Measurements from ENCODE around the gene CCNY. TPM values are rescaled to one million over a fixed set of nuclear protein-coding genes. Genes with fewer than 3 reads are reported as not detected.
"Not testable (repeated sequence)": the region's sequence is repeated elsewhere in the genome, so short reads cannot be mapped to it uniquely, and the experiment has no call there.

Gene CCNY
- total RNA-seq, 1 experiment from 2014 or later, result 62.2 TPM

DNA sequence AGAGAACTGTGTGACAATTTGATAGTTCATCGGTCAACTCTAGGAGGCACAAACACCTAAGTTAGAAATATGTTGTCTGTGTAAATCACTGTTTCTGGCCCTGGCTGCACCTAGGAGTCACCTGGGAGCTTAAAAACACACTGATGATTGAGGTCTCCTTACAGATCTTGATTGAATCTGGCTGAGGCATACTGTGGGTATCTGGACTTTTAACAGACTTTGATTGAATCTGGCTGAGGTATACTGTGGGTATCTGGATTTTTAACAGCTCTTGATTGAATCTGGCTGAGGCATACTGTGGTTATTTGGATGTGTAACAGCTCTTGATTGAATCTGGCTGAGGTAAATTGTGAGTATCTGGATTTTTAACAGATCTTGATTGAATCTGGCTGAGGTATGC is 181.9 kb downstream of the CCNY start:
- H3K9ac ChIP-seq (ENCODE audit: low read length); H3K79me2 ChIP-seq (ENCODE audit: insufficient read depth, low read length); H3K27me3 ChIP-seq (ENCODE audit: insufficient read depth, low read length); H3K4me1 ChIP-seq (ENCODE audit: control insufficient read depth in 1 of 2, insufficient read depth in 2 of 2, low read length in 2 of 2); H3K36me3 ChIP-seq (ENCODE audit: control insufficient read depth in 1 of 2, insufficient read depth in 2 of 2, low read length in 2 of 2); RAD21 ChIA-PET (ENCODE audit: low non-redundant PET in 1 of 2, low total read pairs in 2 of 2, uncharacterized antibody in 2 of 2, unreplicated experiment in 2 of 2); H3K4me2 ChIP-seq (ENCODE audit: low read length); H2AFZ ChIP-seq (ENCODE audit: low read depth, low read length, poor library complexity, severe bottlenecking); ATAC-seq; H4K20me1 ChIP-seq (ENCODE audit: insufficient read depth); CTCF ChIA-PET; BruUV-seq (replicated peaks); intact Hi-C loops (cut with micrococcal nuclease); POLR2A ChIA-PET; H3K9me3 ChIP-seq (ENCODE audit: control insufficient read depth in 1 of 2, insufficient read depth in 1 of 2, low read depth in 1 of 2, low read length in 2 of 2); H3K27ac ChIP-seq (ENCODE audit: low read depth, low read length); H3K4me3 ChIP-seq (replicated peaks in 1 of 2; ENCODE audit: low read depth in 1 of 2, low read length in 2 of 2); DNase-seq (ENCODE audit: low read depth, low spot score); H3K9me2 ChIP-seq (ENCODE audit: insufficient read depth): not testable (repeated sequence)

DNA sequence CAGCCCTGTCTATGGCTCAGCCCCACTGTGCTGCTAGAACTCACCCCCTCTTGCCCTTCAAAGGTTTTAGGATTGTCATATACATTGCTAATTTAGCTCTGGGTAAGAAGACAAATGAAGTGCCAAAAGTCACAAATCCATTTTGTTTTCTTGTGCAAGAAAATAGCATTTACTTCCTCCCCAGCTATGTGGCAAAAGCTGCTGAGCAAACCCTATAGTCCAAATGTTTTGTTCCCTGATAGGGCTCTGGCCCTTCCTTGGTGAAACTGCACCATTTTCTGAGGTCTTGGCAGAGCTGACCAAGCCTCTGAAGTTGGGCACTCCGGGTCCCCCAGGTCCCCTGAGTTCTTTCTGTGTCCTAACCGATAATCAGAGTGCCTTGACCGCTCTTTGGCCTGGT is 184.7 kb downstream of the CCNY start:
- Histone ChIP-seq H4K20me1 (ENCODE audit: insufficient read depth) (no peaks in the 10 kb centered on the region), H3K79me2 (ENCODE audit: insufficient read depth, low read length) (peaks cover 3% of the 10 kb centered on the region; the same call in 1 of the 2 replicates), H3K9me2 (ENCODE audit: insufficient read depth) (no peaks in the 10 kb centered on the region), H3K27ac (ENCODE audit: low read depth, low read length) (no peak overlapping the region), H3K4me2 (ENCODE audit: low read length) (no peak overlapping the region), H3K9me3 (ENCODE audit: control insufficient read depth in 1 of 2, insufficient read depth in 1 of 2, low read depth in 1 of 2, low read length in 2 of 2) (no peaks in the 10 kb centered on the region), H3K27me3 (ENCODE audit: insufficient read depth, low read length) (no peaks in the 10 kb centered on the region), H3K36me3 (ENCODE audit: control insufficient read depth in 1 of 2, insufficient read depth in 2 of 2, low read length in 2 of 2) (no peaks in the 10 kb centered on the region), H3K9ac (ENCODE audit: low read length) (no peak overlapping the region), H3K4me3 (replicated peaks in 1 of 2; ENCODE audit: low read depth in 1 of 2, low read length in 2 of 2) (no peak overlapping the region), H3K4me1 (ENCODE audit: control insufficient read depth in 1 of 2, insufficient read depth in 2 of 2, low read length in 2 of 2) (no peaks in the 10 kb centered on the region), H2AFZ (ENCODE audit: low read depth, low read length, poor library complexity, severe bottlenecking) (no peak overlapping the region)
- BruUV-seq (replicated peaks), result no TSS peak
- POLR2A ChIA-PET, result no interaction called here
- DNase-seq (ENCODE audit: low read depth, low spot score) (no peak), ATAC-seq (no peak)
- CTCF ChIA-PET, result no interaction called here
- intact Hi-C loops (cut with micrococcal nuclease), result no loop called here
- RAD21 ChIA-PET (ENCODE audit: low non-redundant PET in 1 of 2, low total read pairs in 2 of 2, uncharacterized antibody in 2 of 2, unreplicated experiment in 2 of 2), result no interaction called here
- TF ChIP-seq POLR2AphosphoS5 (IDR thresholded peaks at IDR 0.05; ENCODE audit: low read depth, low read length), result no peak
- TF ChIP-seq, protein P1, sequence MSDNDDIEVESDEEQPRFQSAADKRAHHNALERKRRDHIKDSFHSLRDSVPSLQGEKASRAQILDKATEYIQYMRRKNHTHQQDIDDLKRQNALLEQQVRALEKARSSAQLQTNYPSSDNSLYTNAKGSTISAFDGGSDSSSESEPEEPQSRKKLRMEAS (IDR thresholded peaks at IDR 0.05), result no peak
- TF ChIP-seq FOSL1 (IDR thresholded peaks at IDR 0.05; ENCODE audit: low read depth), result no peak
- no peak for TF ChIP-seq JUND (IDR thresholded peaks at IDR 0.05)
- no peak for TF ChIP-seq ZFX (IDR thresholded peaks at IDR 0.05)
- TF ChIP-seq CEBPB (IDR thresholded peaks at IDR 0.05; ENCODE audit: low read depth), result no peak
- TF ChIP-seq YY1 (IDR thresholded peaks at IDR 0.05; ENCODE audit: extremely low read depth, insufficient replicate concordance, low read depth, low read length), result no peak
- TF ChIP-seq, protein P2, sequence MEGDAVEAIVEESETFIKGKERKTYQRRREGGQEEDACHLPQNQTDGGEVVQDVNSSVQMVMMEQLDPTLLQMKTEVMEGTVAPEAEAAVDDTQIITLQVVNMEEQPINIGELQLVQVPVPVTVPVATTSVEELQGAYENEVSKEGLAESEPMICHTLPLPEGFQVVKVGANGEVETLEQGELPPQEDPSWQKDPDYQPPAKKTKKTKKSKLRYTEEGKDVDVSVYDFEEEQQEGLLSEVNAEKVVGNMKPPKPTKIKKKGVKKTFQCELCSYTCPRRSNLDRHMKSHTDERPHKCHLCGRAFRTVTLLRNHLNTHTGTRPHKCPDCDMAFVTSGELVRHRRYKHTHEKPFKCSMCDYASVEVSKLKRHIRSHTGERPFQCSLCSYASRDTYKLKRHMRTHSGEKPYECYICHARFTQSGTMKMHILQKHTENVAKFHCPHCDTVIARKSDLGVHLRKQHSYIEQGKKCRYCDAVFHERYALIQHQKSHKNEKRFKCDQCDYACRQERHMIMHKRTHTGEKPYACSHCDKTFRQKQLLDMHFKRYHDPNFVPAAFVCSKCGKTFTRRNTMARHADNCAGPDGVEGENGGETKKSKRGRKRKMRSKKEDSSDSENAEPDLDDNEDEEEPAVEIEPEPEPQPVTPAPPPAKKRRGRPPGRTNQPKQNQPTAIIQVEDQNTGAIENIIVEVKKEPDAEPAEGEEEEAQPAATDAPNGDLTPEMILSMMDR (IDR thresholded peaks at IDR 0.05 in 2 of 3, conservative IDR thresholded peaks at IDR 0.05 in 1 of 3; ENCODE audit: borderline replicate concordance in 1 of 3, insufficient read depth in 1 of 3, low read depth in 2 of 3, low read length in 2 of 3), result no peak
- TF ChIP-seq, protein P3, sequence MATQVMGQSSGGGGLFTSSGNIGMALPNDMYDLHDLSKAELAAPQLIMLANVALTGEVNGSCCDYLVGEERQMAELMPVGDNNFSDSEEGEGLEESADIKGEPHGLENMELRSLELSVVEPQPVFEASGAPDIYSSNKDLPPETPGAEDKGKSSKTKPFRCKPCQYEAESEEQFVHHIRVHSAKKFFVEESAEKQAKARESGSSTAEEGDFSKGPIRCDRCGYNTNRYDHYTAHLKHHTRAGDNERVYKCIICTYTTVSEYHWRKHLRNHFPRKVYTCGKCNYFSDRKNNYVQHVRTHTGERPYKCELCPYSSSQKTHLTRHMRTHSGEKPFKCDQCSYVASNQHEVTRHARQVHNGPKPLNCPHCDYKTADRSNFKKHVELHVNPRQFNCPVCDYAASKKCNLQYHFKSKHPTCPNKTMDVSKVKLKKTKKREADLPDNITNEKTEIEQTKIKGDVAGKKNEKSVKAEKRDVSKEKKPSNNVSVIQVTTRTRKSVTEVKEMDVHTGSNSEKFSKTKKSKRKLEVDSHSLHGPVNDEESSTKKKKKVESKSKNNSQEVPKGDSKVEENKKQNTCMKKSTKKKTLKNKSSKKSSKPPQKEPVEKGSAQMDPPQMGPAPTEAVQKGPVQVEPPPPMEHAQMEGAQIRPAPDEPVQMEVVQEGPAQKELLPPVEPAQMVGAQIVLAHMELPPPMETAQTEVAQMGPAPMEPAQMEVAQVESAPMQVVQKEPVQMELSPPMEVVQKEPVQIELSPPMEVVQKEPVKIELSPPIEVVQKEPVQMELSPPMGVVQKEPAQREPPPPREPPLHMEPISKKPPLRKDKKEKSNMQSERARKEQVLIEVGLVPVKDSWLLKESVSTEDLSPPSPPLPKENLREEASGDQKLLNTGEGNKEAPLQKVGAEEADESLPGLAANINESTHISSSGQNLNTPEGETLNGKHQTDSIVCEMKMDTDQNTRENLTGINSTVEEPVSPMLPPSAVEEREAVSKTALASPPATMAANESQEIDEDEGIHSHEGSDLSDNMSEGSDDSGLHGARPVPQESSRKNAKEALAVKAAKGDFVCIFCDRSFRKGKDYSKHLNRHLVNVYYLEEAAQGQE (IDR thresholded peaks at IDR 0.05; ENCODE audit: low read depth), result no peak
- TF ChIP-seq POLR2A (IDR thresholded peaks at IDR 0.05; ENCODE audit: borderline replicate concordance, extremely low read depth, insufficient read depth, insufficient read length), result no peak
- no peak for TF ChIP-seq TCF7L2 (IDR thresholded peaks at IDR 0.05; ENCODE audit: borderline replicate concordance, extremely low read depth, insufficient read depth, insufficient read length)
- no peak for TF ChIP-seq ZNF274 (IDR thresholded peaks at IDR 0.05; ENCODE audit: low read depth, low read length)
- TF ChIP-seq EGR1 (IDR thresholded peaks at IDR 0.05; ENCODE audit: low read depth), result no peak
- TF ChIP-seq EZH2 (IDR thresholded peaks at IDR 0.05), result no peak

Data from HCT116 (cell line).